HEK293 (cell line): ENCODE measurements around the gene ANOS1.

ENCODE experiments used
- CTCF ChIP-seq: fragments of 450-650 bp; formaldehyde crosslinking; IDR thresholded peaks from 2 replicates; pipeline ENCODE4 v1.5.1; 2016; ENCODE audit warnings: missing biosample characterization, missing genetic modification characterization
- ELK4 ChIP-seq: IDR thresholded peaks from 2 replicates; pipeline ENCODE4 v1.6.1; 2011; ENCODE audit warnings: mild to moderate bottlenecking, low read depth, low read length, borderline replicate concordance
- FEZF1 ChIP-seq: fragments of 450-650 bp; formaldehyde crosslinking; IDR thresholded peaks from 2 replicates; pipeline ENCODE4 v1.5.1; 2016; ENCODE audit warnings: missing biosample characterization, missing genetic modification characterization
- PBX3 ChIP-seq: sonication (generic); formaldehyde crosslinking; IDR thresholded peaks from 2 replicates; pipeline ENCODE4 v1.8.1; 2022; ENCODE audit warnings: mild to moderate bottlenecking, moderate library complexity, missing genetic modification reagents
- PRDM10 ChIP-seq: fragments of 450-650 bp; formaldehyde crosslinking; IDR thresholded peaks from 2 replicates; pipeline ENCODE4 v1.5.1; 2016; ENCODE audit warnings: missing biosample characterization, missing genetic modification characterization
- SETDB1 ChIP-seq: IDR thresholded peaks from one replicate; pipeline ENCODE4 v1.6.1; 2017; ENCODE audit warnings: mild to moderate bottlenecking, low read length, moderate library complexity, mixed read lengths; ENCODE audit not compliant: insufficient read length
- YY2 ChIP-seq: fragments of 450-650 bp; formaldehyde crosslinking; IDR thresholded peaks from 2 replicates; pipeline ENCODE4 v1.5.1; 2016; ENCODE audit warnings: missing biosample characterization, missing genetic modification characterization
- ZBTB1 ChIP-seq: fragments of 450-650 bp; formaldehyde crosslinking; IDR thresholded peaks from 2 replicates; pipeline ENCODE4 v1.5.1; 2016; ENCODE audit warnings: missing biosample characterization, missing genetic modification characterization
- ZNF157 ChIP-seq: fragments of 450-650 bp; formaldehyde crosslinking; IDR thresholded peaks from 2 replicates; pipeline ENCODE4 v1.5.1; 2016; ENCODE audit warnings: missing biosample characterization, missing genetic modification characterization
- ZNF530 ChIP-seq: fragments of 450-650 bp; formaldehyde crosslinking; IDR thresholded peaks from 2 replicates; pipeline ENCODE4 v1.5.1; 2016; ENCODE audit warnings: low read depth, missing biosample characterization, missing genetic modification characterization
- ZNF629 ChIP-seq: fragments of 450-650 bp; formaldehyde crosslinking; IDR thresholded peaks from 2 replicates; pipeline ENCODE4 v1.5.1; 2017; ENCODE audit warnings: missing biosample characterization, missing genetic modification characterization
- ZNF76 ChIP-seq: fragments of 450-650 bp; formaldehyde crosslinking; IDR thresholded peaks from 2 replicates; pipeline ENCODE4; 2016; ENCODE audit warnings: low read depth, missing biosample characterization, missing genetic modification characterization, borderline replicate concordance
- ZNF792 ChIP-seq: fragments of 450-650 bp; formaldehyde crosslinking; IDR thresholded peaks from 2 replicates; pipeline ENCODE4 v1.5.1; 2016; ENCODE audit warnings: missing biosample characterization, missing genetic modification characterization

GRCh38 chrX:8604131-8604530 lies 127.8 kb downstream of the ANOS1 start:
- no peak for TF ChIP-seq ELK4
- TF ChIP-seq PRDM10: no peak
- no peak for TF ChIP-seq ZNF629 (tag by site-specific recombination)
- no peak for TF ChIP-seq ZNF157
- TF ChIP-seq CTCF (tag by site-specific recombination): no peak
- TF ChIP-seq PBX3 (CRISPR knock-in tag): no peak
- no peak for TF ChIP-seq ZNF792 (tag by site-specific recombination)
- TF ChIP-seq ZBTB1 (tag by site-specific recombination): no peak
- TF ChIP-seq SETDB1: no peak
- no peak for TF ChIP-seq FEZF1 (tag by site-specific recombination)
- no peak for TF ChIP-seq YY2 (tag by site-specific recombination)
- no peak for TF ChIP-seq ZNF530
- no peak for TF ChIP-seq ZNF76
